ENCODE measurements around the gene ZNF586.
A peak's percentile ranks its signal among the peaks of the same experiment; 100 is the strongest.
"Not testable (repeated sequence)": the region's sequence is repeated elsewhere in the genome, so short reads cannot be mapped to it uniquely, and the experiment has no call there.

ZNF586 gene

DNA sequence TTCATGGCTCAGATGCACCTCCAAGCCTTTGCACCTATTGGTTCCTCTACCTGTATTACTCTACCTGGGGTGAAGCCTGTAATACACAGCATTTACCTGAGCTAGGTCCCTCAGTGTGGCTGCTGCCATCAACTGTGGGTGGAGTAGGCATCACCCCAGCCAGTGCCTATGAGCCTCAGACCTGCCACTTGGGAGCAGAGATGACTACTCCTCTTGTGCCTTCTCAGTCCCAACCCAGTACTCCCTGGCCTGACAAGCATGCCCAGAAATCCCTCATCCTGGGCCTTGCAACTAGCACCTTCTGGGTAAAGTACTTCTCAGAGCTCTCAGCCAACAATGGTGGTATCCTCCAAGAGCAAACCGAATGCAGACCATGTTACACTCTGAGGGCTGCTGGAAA lies 27.1 kb downstream of the ZNF586 start:
- DNase-seq (ENCODE audit: low read depth), result not testable (repeated sequence)

- DNase-seq (ENCODE audit: low read depth), result no peak
Observed at GRCh38 chr19:57800696-57801095, 31.2 kb downstream of the ZNF586 start.

- DNase-seq (ENCODE audit: low read depth), result no peak
Observed at GRCh38 chr19:57802269-57802668, 32.8 kb downstream of the ZNF586 start.

GRCh38 chr19:57803265-57803593 lies 33.8 kb downstream of the ZNF586 start:
- DNase-seq (ENCODE audit: low read depth), result no peak

GRCh38 chr19:57803594-57804325 lies 34.3 kb downstream of the ZNF586 start:
- no peak for DNase-seq (ENCODE audit: low read depth)

DNA sequence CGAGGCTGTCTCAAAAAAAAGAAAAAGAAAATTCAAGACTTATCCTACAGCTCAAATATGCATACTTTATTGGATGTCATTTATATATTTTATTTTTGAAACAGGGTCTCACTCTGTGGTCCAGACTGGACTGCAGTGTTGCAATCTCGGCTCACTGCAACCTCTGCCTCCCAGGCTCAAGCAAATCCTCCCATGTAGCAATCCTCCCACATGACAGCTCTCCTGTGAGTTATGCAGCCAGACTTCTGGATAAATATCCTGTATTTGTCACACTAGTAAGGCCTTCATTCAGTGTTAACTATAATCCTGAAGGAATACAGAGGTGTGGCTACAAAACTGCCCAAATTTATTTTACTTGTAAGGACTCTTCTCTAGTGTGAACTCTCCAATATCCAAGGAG lies 38.1 kb downstream of the ZNF586 start:
- no peak for DNase-seq (ENCODE audit: low read depth)

DNA sequence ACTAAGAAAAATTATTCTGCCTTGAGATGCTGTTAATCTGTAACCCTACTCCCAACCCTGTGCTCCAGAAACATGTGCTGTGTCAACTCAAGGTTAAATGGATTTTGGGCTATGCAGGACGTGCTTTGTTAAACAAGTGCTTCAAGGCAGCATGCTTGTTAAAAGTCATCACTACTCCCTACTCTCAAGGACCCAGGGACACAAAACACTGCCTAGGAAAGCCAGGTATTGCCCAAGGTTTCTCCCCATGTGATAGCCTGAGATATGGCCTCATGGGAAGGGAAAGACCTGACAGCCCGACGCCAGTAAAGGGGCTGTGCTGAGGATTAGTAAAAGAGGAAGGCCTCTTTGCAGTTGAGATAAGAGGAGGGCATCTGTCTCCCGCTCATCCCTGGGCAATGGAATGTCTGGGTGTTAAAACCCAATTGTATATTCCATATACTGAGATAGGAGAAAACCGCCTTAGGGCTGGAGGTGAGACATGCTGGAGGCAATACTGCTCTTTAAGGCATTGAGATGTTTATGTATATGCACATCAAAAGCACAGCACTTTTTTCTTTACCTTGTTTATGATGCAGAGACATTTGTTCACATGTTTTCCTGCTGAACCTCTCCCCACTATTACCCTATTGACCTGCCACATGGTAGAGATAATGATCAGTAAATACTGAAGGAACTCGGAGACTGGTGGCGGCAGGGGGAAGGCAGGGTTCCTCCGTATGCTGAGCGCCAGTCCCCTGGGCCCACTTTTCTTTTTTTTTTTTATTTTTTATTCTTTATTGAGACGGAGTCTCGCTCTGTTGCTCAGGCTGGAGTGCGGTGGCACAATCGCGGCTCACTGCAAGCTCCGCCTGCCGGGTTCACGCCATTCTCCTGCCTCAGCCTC lies 41.2 kb downstream of the ZNF586 start:
- not testable (repeated sequence) for DNase-seq (ENCODE audit: low read depth)

GRCh38 chr19:57812226-57812625 lies 42.8 kb downstream of the ZNF586 start:
- DNase-seq (ENCODE audit: low read depth), result no peak

GRCh38 chr19:57812975-57813820 lies 43.7 kb downstream of the ZNF586 start:
- not testable (repeated sequence) for DNase-seq (ENCODE audit: low read depth)

DNA sequence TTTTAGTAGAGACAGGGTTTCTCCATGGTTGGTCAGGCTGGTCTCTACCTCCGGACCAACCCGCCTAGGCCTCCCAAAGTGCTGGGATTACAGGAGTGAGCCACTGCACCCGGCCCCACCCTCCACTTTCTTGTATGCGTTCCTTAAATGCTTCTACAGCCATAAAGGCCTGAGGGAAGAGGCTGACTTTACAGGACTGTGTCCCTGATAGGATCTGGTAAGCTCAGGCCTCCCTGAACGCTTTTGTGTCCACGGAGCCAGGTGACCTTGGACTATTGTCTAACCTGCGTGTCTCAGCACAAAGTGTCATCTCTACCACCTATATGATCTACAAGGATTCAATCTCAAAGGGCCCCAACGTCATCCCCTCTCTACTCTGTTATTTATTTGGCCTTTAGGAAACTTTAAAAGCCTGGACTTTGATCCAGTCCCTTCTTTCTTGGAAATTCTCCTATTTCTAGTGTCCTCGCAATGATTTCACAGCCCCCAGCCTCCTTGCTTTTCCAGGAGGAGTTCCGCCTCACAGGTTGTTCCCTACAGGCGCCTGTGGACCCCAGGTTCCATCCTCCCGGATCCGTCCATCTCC lies 44.5 kb downstream of the ZNF586 start:
- no peak for DNase-seq (ENCODE audit: low read depth)

GRCh38 chr19:57814505-57815246 lies 45.2 kb downstream of the ZNF586 start, which contains the start of gene ZNF552:
TSS of gene ZNF552 (minus strand) at chr19:57814913. CDS start at chr19:57814743, 170 bp downstream.
- DNase-seq (ENCODE audit: low read depth), result peak; percentile 61

DNA sequence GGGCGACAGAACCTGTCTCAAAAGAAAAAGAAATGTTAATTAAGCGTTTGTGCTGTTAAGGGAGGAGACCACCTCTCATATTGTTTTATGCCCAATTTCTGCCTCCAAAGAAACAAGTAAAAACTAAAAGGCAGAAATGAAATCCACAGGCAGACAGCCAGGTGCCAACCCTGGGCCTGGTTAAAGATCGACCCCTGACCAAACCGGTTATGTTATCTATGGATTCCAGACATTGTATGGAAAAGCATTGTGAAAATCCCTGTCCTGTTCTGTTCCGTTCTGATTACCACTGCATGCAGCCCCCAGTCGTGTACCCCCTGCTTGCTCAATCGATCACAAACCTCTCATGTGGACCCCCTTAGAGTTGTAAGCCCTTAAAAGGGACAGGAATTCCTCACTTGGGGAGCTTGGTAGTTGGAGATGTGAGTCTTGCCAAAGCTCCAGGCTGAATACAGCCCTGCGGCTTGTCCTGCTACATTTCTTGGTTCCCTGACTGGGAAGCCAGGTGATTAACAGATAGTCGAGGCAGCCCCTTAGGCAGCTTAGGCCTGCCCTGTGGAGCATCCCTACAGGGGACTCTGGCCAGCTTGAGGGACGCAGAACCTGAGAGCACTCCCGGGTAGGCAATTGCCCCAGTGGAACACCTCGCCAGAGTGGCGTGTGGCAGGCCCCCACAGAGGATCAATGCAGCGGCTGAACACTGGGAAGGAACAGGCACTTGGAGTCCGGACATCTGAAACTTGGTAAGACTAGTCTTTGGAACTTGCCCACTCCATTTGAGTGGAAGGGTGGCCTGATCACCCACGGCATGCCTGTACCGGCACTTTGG lies 46.0 kb downstream of the ZNF586 start:
- DNase-seq (ENCODE audit: low read depth), result no peak

GRCh38 chr19:57816652-57817051 lies 47.2 kb downstream of the ZNF586 start:
- DNase-seq (ENCODE audit: low read depth), result no peak

- DNase-seq (ENCODE audit: low read depth), result no peak
Observed at GRCh38 chr19:57817976-57818375, 48.5 kb downstream of the ZNF586 start.

- no peak for DNase-seq (ENCODE audit: low read depth)
Observed at GRCh38 chr19:57818378-57818777, 48.9 kb downstream of the ZNF586 start.

GRCh38 chr19:57819475-57820148 lies 50.1 kb downstream of the ZNF586 start:
- DNase-seq (ENCODE audit: low read depth), result peak; percentile 69

- no peak for DNase-seq (ENCODE audit: low read depth)
Observed at GRCh38 chr19:57820599-57820998, 51.1 kb downstream of the ZNF586 start.

- not testable (repeated sequence) for DNase-seq (ENCODE audit: low read depth)
Observed at GRCh38 chr19:57821095-57821494, 51.6 kb downstream of the ZNF586 start.

DNA sequence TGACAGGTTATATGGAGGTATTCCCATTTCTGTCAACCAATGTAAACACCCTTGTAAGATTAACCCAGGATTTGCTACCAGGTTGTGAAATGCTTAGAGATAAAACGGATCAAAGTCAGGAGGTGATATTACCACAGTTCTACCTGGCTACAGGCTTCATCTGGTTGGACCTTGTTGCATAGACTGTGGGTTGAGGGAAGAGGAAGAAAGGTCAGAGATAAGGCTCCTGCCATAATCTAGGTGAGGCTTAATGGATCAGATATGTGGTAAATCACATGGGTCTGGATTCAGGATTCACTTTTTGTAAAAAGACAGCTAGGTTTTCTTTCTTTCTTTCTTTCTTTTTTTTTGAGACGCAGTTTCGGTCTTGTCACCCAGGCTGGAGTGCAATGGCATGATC lies 52.0 kb downstream of the ZNF586 start:
- not testable (repeated sequence) for DNase-seq (ENCODE audit: low read depth)

DNA sequence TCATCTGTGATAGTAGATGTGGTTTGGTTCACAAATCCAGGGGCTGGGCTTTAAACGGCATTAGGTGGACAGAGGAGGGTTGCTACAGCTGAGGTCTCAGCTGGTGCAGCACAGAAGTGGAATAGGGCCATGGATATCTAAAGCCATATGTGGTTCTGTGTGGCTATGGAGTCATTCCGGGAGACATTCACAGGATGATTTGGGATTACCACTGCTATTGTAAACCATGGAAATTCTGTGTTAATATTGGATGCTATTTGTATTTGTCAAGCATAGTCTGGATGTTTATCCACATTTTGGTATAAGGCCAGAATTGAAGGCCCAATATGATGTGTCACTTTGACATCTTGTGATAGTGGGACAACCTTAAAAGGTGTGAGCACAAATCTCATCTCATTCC lies 53.7 kb downstream of the ZNF586 start:
- not testable (repeated sequence) for DNase-seq (ENCODE audit: low read depth)

All from activated gamma-delta T cell treated with anti-CD3 and anti-CD28 coated beads, Interleukin-2, amount 50 U/mL, for 16 hours (primary cell).